PC-9 (cell line): ENCODE measurements around the gene COA6. TPM values are rescaled to one million over a fixed set of nuclear protein-coding genes. Genes with fewer than 3 reads are reported as not detected.

Experiments
- BruUV-seq: library from RNA; stranded (reverse); fragments of 400-500 nt; replicated peaks from 2 replicates; lab custom pipeline; 2021; lab: Mats Ljungman, UMichigan
- CTCF ChIA-PET: fragments of 300-600 bp; sonication (Branson Sonifier 250); formaldehyde crosslinking; loops from one replicate; lab custom pipeline; 2022; ENCODE audit warnings: antibody characterized with exemption; lab: Charles Lee
- POLR2A ChIA-PET: fragments of 300-600 bp; sonication (Branson Sonifier 250); formaldehyde crosslinking; loops from one replicate; lab custom pipeline; 2022; ENCODE audit warnings: antibody characterized with exemption; ENCODE audit not compliant: unreplicated experiment; lab: Charles Lee
- DNase-seq, 2 experiments: peaks; one replicate each; pipeline versions ENCODE4 v3.0.0 to v3.0.0-alpha.2; 2015 to 2022; ENCODE audit warnings: mixed read lengths in 1 of 2
- H2AFZ ChIP-seq: fragments of 200-600 bp; sonication (generic); 2 replicates; pipeline ENCODE4 v1.8.1; 2017; ENCODE audit warnings: antibody characterized with exemption
- H3F3A ChIP-seq: fragments of 200-600 bp; sonication (generic); 2 replicates; pipeline ENCODE4 v1.8.1; 2017; ENCODE audit warnings: antibody characterized with exemption, mild to moderate bottlenecking, low read depth; ENCODE audit not compliant: insufficient read depth
- H3K27ac ChIP-seq: fragments of 200-600 bp; sonication (generic); 2 replicates; pipeline ENCODE4 v1.6.1; 2016; ENCODE audit warnings: mixed run types
- H3K27me3 ChIP-seq: fragments of 200-600 bp; sonication (generic); 2 replicates; pipeline ENCODE4 v1.6.1; 2016; ENCODE audit warnings: low read depth, mixed run types; ENCODE audit not compliant: insufficient read depth
- H3K36me3 ChIP-seq: fragments of 200-600 bp; sonication (generic); 2 replicates; pipeline ENCODE4 v1.6.1; 2016; ENCODE audit warnings: low read depth, mixed run types
- H3K4me1 ChIP-seq: fragments of 200-600 bp; sonication (generic); replicated peaks from 2 replicates; pipeline ENCODE4 v1.6.1; 2016; ENCODE audit warnings: mixed run types; ENCODE audit not compliant: insufficient read depth
- H3K4me2 ChIP-seq: fragments of 200-600 bp; sonication (generic); 2 replicates; pipeline ENCODE4 v1.6.1; 2017; ENCODE audit warnings: mixed run types
- H3K4me3 ChIP-seq: fragments of 200-600 bp; sonication (generic); 2 replicates; pipeline ENCODE4 v1.6.1; 2016; ENCODE audit warnings: mixed run types
- H3K79me2 ChIP-seq: fragments of 200-600 bp; sonication (generic); 2 replicates; pipeline ENCODE4 v1.6.1; 2017; ENCODE audit warnings: low read depth, mixed run types
- H3K9me2 ChIP-seq: fragments of 200-600 bp; sonication (generic); 2 replicates; pipeline ENCODE4 v1.8.1; 2017; ENCODE audit warnings: mild to moderate bottlenecking; ENCODE audit not compliant: insufficient read depth
- H3K9me3 ChIP-seq: fragments of 200-600 bp; sonication (generic); 2 replicates; pipeline ENCODE4 v1.8.1; 2016; ENCODE audit warnings: low read depth; ENCODE audit not compliant: insufficient read depth
- H4K20me1 ChIP-seq: fragments of 200-600 bp; sonication (generic); 2 replicates; pipeline ENCODE4 v1.8.1; 2017; ENCODE audit not compliant: insufficient read depth
- EZH2 ChIP-seq: fragments of 200-600 bp; sonication (generic); IDR thresholded peaks from 2 replicates; pipeline ENCODE4 v1.8.0; 2017; ENCODE audit warnings: antibody characterized with exemption, low read depth
- intact Hi-C: fragments of 100-400 bp; cut with micrococcal nuclease; formaldehyde crosslinking; loops from one replicate; pipeline ENCODE4 v1.10.0; 2022; ENCODE audit not compliant: unreplicated experiment
- total RNA-seq: library from RNA; stranded (reverse); gene quantifications from 2 replicates; pipeline ENCODE4 v1.2.3, GENCODE V29; 2021
- TF ChIP-seq, protein P1 (sequence below): fragments of 200-600 bp; sonication (generic); conservative IDR thresholded peaks from 2 replicates; pipeline ENCODE4 v1.6.1; 2017; ENCODE audit warnings: mixed run types, antibody characterized with exemption, mild to moderate bottlenecking, moderate library complexity

COA6 gene
- total RNA-seq, 1 experiment from 2014 or later, result 73.8 TPM

DNA sequence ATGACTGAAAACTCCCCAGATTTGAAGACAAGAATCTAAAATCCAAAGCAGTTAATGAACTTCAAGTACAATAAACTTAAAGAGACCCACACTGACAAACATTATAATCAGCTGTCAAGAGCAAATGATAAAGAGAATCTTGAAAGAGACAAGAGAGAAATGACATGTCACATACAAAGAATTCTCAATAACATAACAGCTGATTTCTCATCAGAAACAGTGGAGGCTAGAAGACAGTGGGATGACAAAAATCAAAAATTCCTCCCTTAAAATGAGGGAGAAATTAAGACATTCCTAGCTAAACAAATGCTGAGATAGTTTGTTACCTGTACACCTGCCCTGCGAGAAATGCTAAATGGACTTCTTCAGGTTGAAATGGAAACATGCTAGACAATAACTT is 36.0 kb upstream of the COA6 start:
- Histone ChIP-seq H3F3A (no peaks in the 10 kb centered on the region), H3K4me2 (no peak overlapping the region), H3K36me3 (no peaks in the 10 kb centered on the region), H3K27ac (no peak overlapping the region), H2AFZ (no peak overlapping the region), H3K9me2 (peaks cover 2% of the 10 kb centered on the region; the same call in 1 of the 2 replicates), H3K27me3 (no peaks in the 10 kb centered on the region), H3K9me3 (peaks cover 15% of the 10 kb centered on the region; the same call in 1 of the 2 replicates), H3K4me1 (no peaks in the 10 kb centered on the region), H3K79me2 (no peaks in the 10 kb centered on the region), H4K20me1 (no peaks in the 10 kb centered on the region), H3K4me3 (no peak overlapping the region)
- no peak for TF ChIP-seq EZH2
- TF ChIP-seq, protein P1, sequence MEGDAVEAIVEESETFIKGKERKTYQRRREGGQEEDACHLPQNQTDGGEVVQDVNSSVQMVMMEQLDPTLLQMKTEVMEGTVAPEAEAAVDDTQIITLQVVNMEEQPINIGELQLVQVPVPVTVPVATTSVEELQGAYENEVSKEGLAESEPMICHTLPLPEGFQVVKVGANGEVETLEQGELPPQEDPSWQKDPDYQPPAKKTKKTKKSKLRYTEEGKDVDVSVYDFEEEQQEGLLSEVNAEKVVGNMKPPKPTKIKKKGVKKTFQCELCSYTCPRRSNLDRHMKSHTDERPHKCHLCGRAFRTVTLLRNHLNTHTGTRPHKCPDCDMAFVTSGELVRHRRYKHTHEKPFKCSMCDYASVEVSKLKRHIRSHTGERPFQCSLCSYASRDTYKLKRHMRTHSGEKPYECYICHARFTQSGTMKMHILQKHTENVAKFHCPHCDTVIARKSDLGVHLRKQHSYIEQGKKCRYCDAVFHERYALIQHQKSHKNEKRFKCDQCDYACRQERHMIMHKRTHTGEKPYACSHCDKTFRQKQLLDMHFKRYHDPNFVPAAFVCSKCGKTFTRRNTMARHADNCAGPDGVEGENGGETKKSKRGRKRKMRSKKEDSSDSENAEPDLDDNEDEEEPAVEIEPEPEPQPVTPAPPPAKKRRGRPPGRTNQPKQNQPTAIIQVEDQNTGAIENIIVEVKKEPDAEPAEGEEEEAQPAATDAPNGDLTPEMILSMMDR, result no peak
- ChIA-PET POLR2A (no interaction called here), CTCF (no interaction called here)
- BruUV-seq, result no TSS peak
- DNase-seq, result no peak
- intact Hi-C loops, result no loop called here

DNA sequence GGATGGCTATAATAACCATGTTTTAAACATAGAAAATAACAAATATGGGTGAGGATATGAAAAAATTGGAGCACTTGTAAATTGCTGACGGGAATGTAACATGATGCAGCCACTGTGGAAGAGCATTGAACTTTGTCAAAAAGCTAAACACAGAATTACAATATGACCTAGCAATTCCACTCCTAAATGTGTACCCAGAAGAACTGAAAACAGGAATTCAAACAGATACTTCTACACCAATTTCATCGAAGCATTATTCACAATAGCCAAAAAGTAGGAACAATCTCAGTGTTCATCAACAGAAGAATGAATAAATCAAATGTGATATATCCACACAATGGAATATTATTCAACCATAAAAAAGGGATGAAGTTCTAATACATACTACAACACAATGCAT is 32.7 kb upstream of the COA6 start:
- no peak overlapping the region for H2AFZ ChIP-seq
- intact Hi-C loops, result no loop called here
- no peak for DNase-seq
- H3K79me2 ChIP-seq, result no peaks in the 10 kb centered on the region
- peaks cover 15% of the 10 kb centered on the region; the same call in 1 of the 2 replicates for H3K9me3 ChIP-seq
- no peak for TF ChIP-seq EZH2
- TF ChIP-seq, protein P1, result no peak
- no peaks in the 10 kb centered on the region for H3F3A ChIP-seq
- no peaks in the 10 kb centered on the region for H3K36me3 ChIP-seq
- ChIA-PET POLR2A (no interaction called here), CTCF (no interaction called here)
- no peaks in the 10 kb centered on the region for H3K4me1 ChIP-seq
- H3K27me3 ChIP-seq, result no peaks in the 10 kb centered on the region
- no peaks in the 10 kb centered on the region for H3K9me2 ChIP-seq
- BruUV-seq, result no TSS peak
- no peak overlapping the region for H3K4me3 ChIP-seq
- H3K4me2 ChIP-seq, result no peak overlapping the region
- no peak overlapping the region for H3K27ac ChIP-seq
- no peaks in the 10 kb centered on the region for H4K20me1 ChIP-seq

DNA sequence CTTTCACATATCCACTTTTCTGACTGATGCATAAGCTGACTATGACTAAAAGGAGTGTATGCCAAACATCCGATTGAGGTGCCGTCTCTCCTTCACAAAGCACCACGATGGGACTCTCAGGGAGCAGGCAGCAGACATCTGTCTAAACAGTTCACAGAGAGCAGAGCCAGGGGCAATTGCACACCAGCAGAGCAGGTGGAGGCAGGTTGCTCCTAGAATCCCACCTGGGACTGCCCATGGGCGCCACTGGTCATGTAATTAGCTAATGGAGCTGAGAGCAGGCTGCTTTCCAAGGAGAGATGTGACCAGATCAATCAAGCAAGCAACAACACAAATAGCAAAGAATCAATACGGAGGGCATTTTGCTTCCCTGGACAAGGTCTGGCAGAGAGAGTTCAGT is 30.5 kb upstream of the COA6 start:
- Histone ChIP-seq H3K9me3 (no peaks in the 10 kb centered on the region), H3K4me3 (no peak overlapping the region), H3K79me2 (no peaks in the 10 kb centered on the region), H3K27ac (no peak overlapping the region), H3K9me2 (no peaks in the 10 kb centered on the region), H2AFZ (no peak overlapping the region), H3K36me3 (no peaks in the 10 kb centered on the region), H3K4me2 (no peak overlapping the region), H3K27me3 (no peaks in the 10 kb centered on the region), H4K20me1 (no peaks in the 10 kb centered on the region), H3F3A (no peaks in the 10 kb centered on the region), H3K4me1 (no peaks in the 10 kb centered on the region)
- no TSS peak for BruUV-seq
- CTCF ChIA-PET, result no interaction called here
- intact Hi-C loops, result no loop called here
- POLR2A ChIA-PET, result no interaction called here
- no peak for DNase-seq
- TF ChIP-seq, protein P1, result no peak
- no peak for TF ChIP-seq EZH2
